Activated CD8-positive, alpha-beta memory T cell treated with anti-CD3 and anti-CD28 coated beads, Interleukin-2, amount 50 U/mL, for 1 hour (primary cell): Measurements from ENCODE around the gene GARIN3.

Source experiments
- DNase-seq: peaks from one replicate; pipeline ENCODE4 v3.0.0-alpha.2; 2020; ENCODE audit errors: extremely low read depth

Gene GARIN3

GRCh38 chr5:157143127-157143971, 22.7 kb downstream of the GARIN3 start:
- DNase-seq, result peak; percentile 38

- peak; percentile 90 for DNase-seq
Measured at GRCh38 chr5:157142317-157143126, 23.5 kb downstream of the GARIN3 start, which contains the start of gene MED7. MED7 (minus strand) TSS chr5:157142865; CDS start chr5:157139431, 3,434 bp downstream.

DNA sequence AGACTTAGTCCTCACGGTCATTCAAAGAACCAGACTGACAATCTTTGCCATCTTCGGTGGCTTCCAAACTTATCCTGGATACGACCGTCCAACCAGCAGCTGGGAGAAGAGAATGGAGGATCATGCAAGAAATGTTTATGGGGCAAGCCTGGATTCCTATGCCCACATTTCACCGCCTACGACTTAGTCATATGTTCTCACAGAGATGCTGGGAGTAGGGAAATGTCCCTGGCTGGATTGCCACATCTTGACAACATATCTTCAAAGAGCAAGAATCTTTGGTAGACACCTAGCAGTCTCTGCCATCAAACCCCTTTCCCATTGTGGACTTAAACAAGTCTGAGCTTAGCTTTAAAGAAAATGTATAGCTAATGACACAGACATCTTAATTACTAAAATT, 28.4 kb downstream of the GARIN3 start:
- no peak for DNase-seq

DNA sequence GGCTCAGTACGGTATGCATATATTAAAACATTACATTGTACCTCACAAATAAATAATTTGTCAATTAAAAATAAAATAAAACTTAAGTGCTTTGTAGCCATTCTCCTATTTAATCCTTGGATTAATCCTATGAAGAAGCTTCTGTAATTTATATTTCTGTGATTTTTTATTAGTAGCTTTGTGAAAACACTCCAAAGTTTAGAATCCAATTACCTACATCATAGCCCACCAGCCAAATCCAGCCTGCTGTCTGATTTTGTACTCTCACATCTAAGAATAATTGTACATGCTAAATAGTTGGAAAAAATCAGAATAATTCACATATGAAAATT, 33.8 kb downstream of the GARIN3 start:
- no peak for DNase-seq

- no peak for DNase-seq
Measured at GRCh38 chr5:157130925-157131324, 35.1 kb downstream of the GARIN3 start.

DNA sequence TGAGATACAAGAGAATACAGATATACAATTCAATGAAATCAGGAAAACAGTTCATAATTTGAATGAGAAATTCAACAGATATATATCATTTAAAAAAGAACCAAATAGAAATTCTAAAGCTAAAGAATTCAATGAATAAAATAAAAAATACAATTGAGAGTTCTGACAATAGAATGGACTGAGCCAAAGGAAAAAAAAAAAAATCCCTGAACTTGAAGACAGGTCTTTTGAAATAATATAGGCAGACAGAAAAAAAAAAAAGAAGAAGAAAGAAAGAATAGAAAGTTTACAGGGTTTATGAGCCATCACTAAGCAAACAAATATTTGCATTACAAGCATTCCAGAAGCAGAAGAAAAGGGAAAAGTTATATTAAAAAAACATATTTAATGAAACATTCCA, 44.4 kb downstream of the GARIN3 start:
- no peak for DNase-seq

DNA sequence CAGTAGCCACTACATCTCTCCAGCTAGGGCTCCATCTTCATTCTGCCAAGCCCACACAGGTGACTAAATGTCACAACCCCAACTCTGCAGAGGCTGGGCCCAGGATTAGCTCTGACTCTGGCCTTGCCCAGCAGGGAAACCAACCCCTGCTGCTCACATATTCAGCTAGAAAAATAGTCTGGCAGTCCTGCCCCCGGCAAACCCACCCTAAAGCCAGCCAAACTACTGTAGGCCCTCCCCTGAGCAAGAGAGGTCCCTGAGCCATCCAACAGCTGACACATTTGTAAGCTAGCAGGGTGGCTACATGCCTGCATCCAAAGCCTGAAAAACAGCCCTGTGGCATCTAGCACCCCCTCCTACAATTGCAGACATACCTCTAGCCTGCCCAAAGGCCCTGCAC, 46.0 kb downstream of the GARIN3 start:
- no peak for DNase-seq

GRCh38 chr5:157116483-157116954, 49.5 kb downstream of the GARIN3 start:
- DNase-seq, result no peak

DNA sequence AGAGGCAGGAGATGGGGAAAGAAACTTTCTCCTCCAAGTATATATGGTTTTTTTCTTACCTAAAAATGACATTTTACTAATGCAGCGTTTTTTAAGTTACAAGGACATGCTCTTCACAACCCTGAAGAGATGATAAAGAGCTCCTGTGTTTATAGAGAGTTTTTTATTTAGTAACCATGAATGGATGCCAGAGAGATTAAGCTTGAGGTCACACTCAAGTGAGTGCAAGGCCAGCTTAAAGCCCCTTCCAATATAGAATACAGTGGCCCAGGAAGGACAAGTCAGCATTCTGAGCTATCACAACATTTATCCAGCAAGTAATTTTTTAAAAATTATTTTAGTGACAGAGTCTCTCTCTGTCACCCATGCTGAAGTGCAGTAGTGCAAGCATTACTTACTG, 50.6 kb downstream of the GARIN3 start:
- DNase-seq, result no peak

DNA sequence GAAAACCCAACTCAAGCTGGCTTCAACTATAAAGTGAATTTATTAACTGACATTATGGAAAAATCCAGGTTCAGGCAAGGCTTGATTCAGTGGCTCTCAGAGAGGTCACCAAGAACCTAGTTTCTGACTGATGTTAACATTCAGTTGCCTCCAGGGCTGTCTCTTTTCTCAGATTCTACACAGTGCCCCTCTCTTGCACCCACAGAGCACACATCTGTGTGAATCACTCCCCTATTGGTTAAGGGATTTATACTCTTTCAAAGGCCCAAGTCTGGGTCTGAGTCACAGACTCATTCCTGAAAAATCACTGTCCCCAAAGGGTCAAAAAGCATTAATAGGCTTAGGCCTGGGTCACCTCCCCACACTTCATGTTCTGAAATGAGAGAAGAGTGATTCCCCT, 51.1 kb downstream of the GARIN3 start:
- no peak for DNase-seq

DNA sequence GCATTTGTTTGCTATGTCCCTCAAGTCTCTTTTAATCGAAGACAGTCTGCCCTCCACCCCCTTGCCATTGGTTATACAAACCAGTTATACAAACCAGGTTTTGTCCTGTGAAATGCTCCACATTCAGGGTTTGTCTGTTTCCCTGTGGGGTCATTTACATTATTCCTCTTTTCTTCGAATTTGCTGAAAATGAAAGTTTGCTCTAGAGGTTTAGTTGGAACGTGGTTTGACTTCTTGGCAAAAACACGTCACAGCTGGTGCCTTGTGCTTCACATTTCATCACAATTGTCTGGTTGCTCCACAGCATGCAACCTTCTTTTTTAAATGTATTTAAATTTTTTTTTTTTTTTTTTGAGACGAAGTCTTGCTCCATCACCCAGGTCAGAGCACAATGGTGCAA, 53.1 kb downstream of the GARIN3 start:
- no peak for DNase-seq
